HG03565 (cell line): ENCODE measurements around the gene PARM1.

ENCODE experiments used
- ATAC-seq: cut with Tn5 transposase; IDR thresholded peaks from one replicate; pipeline ENCODE4 v1.9.1; 2021; ENCODE audit warnings: mild to moderate bottlenecking, moderate library complexity; ENCODE audit not compliant: unreplicated experiment

Gene PARM1

GRCh38 chr4:75065909-75066308 lies 133.0 kb downstream of the PARM1 start:
- no peak for ATAC-seq

- ATAC-seq = peak; percentile 75
These were observed 136.7 kb downstream of the PARM1 start for GRCh38 chr4:75069493-75070074.

GRCh38 chr4:75071317-75071716 lies 138.4 kb downstream of the PARM1 start:
- no peak for ATAC-seq

GRCh38 chr4:75080888-75081287 lies 148.0 kb downstream of the PARM1 start:
- ATAC-seq = no peak

- no peak for ATAC-seq
These were observed 148.6 kb downstream of the PARM1 start for GRCh38 chr4:75081561-75081960.

- ATAC-seq = no peak
These were observed 154.5 kb downstream of the PARM1 start for GRCh38 chr4:75087416-75087815.

GRCh38 chr4:75087865-75088264 lies 154.9 kb downstream of the PARM1 start:
- ATAC-seq = peak; percentile 65

GRCh38 chr4:75089206-75089605 lies 156.3 kb downstream of the PARM1 start:
- ATAC-seq = no peak

- peak; percentile 97 for ATAC-seq
These were observed 166.4 kb downstream of the PARM1 start for GRCh38 chr4:75099321-75099720.
